HG02759 (cell line): Measurements from ENCODE around the gene ZNF41.
"Not testable (repeated sequence)": the region's sequence is repeated elsewhere in the genome, so short reads cannot be mapped to it uniquely, and the experiment has no call there.

Source experiments
- ATAC-seq: cut with Tn5 transposase; IDR thresholded peaks from one replicate; pipeline ENCODE4 v1.9.1; 2021; ENCODE audit warnings: mild to moderate bottlenecking, moderate library complexity; ENCODE audit not compliant: unreplicated experiment

Gene ZNF41

DNA sequence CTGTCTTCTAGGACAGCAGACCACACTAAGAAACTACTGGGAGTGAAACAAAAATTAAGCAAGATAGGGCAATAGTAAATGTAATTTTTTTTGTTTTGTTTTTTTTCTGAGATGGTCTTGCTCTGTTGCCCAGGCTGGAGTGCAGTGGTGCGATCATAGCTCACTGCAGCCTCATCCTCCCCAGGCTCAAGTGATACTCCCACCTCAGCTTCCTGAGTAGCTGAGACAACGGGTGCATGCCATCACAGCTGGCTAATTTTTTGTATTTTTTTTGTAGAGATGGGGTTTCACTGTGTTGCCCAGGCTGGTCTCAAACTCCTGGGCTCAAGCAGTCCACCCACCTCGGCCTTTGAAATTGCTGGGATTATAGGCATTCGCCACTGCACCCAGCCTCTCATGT is 9.1 kb upstream of the ZNF41 start:
- ATAC-seq, result not testable (repeated sequence)

GRCh38 chrX:47489507-47490275 is 6.7 kb upstream of the ZNF41 start:
- no peak for ATAC-seq

GRCh38 chrX:47484885-47485284 is 1.9 kb upstream of the ZNF41 start:
- no peak for ATAC-seq

DNA sequence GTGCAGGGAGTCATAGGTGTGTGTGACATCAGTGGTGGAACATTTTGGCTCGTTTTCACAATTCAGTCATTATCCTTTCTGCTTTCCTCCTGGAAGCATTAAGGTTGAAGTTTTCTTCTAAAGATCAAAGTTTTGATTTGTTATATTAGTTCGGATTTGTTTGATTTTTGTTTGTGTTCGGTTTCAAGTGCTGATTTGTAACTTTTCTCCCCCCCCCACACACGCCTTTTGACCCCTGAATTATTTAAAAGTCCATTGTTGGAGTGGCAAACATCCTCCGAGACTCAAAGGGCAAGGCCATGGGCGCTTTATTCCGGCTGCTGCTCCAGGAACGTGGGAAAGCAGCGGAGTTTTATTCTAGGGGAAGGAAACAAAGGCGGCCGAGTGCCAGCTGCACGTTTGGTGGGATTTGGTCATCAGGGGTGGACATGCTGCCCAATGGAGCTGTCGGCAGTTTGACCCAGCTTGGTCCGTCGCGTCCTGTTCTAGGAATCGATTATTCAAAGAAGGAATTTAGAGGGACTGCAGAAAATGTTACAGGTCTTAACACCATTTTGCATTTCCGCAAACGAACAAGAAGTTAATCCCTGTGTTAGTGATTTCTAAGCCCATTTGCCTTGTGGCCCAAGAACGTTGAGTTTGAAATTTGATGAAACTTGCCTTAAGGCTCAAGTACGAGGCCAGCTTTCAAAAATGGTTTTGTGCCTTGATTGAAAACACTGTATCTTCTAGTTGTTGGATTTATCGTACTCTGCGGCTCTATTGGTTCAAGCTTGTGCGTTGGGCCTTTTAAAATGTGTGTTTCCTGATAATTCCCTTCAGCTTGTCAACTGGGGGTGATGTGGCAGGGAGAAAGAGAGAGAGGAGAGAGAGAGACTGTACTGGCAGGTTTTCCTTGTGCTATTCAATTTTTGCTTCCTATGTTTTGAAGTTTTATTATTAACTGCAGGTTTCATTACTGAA is 565 bp upstream of the ZNF41 start:
- ATAC-seq, result no peak

DNA sequence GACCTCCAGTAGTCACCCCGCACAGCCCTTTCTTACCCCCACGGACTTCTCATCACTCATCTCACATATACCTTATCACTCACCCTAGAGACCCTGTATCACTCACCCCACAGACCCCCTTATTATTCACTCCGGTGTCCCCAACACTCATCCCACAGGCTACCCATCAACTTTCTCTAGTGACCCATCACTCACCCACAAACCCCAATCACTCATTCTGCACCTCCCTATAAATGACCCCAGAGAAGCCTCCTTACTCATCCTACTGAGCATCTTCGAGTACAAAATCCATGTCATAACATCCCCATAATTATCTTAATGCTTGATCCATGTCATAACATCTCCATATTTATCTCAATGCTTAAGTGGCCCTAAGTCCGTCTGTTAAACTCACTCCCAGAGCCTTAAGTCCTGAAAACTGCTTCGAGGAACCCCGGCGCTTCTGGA is 934 bp downstream of the ZNF41 start:
- ATAC-seq, result peak; percentile 16

DNA sequence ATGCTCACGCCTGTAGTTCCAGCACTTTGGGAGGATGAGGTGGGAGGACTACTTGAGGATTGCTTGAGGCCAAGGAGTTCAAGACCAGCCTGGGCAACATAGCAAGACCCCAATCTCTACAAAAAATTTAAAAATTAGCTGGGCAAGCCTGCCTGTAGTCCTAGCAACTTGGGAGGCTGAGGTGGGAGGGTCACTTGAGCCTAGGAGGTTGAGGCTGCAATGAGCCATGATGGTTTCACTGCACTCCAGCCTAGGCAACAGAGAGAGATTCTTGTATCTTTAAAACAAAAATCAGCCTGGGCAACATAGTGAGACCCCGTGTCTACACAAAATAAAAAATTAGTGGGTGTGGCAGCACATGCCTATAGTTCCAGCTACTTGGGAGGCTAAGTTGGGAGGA is 1.9 kb downstream of the ZNF41 start:
- ATAC-seq, result no peak

DNA sequence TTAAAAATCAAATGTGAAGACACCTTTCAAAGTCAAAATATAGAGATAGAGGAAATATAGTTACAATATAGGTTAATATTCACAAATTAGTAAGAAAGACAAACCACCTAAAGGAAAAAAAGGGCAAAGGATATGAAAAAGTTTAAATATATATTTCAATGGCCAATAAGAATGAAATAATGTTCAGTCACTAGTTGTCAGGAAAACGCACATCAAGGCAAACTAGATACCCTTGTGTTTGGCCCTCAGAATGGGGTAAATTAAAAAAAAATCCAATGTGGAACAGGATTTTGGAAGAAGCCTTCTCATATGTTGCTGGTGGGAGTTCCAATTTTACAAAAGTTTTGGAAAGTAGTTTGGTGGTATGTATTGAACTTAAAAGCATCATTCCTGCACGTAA is 2.4 kb downstream of the ZNF41 start:
- no peak for ATAC-seq

DNA sequence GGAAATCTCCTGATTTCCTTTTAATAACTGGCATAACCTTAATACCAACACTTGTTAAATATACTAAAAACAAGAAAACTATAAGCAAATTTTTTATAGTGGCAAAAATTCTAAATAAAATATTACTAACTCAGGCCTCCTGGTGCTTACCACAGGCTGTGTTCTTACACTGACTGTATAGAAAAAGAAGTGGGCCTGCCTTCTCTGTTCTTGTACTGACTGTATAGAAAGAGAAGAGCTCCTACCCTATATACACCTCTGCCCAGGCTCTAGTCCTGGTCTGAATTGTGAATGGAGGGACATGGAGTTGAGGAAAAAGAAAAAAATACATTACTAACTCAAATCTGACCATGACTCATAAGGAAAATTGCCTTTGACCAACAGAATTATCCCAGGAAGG is 7.5 kb downstream of the ZNF41 start:
- no peak for ATAC-seq

DNA sequence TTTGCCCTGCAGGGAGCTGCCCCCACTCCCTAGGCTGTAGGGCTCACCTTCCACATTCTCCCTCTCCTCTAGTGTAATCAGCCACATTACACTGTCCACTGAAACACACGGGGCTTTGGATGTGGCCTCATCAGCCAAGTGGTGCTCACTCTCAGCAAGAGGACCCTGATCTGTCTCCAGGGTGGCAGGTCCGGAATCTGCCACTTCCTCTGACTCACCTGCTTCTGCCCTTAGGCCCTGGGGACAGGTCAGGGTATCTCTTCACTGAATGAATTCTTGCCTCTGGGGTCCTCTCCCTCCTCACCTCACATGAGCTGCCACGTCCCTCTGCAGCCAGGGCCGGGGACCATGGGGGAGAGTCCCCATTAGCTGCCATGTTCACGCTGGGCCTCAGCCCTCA is 15.9 kb downstream of the ZNF41 start:
- no peak for ATAC-seq

- ATAC-seq, result no peak
Observed at GRCh38 chrX:47460561-47460960, 22.5 kb downstream of the ZNF41 start.

DNA sequence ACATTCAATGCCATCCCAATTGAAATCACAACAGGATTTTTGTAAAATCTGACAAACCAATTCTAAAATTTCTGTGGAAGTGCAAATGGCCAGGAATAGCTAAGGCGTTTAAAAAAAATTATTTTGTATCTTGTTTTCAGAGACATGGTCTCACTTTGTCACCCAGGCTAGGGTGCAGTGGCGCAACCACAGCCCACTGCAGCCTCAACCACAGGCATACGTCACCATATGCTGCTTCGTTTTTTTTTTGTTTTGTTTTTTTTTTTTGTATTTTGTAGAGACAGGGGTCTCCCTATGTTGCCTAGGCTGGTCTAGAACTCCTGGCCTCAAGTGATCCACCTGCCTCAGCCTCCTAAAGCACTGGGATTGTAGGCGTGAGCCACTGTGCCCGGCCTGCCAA is 24.5 kb downstream of the ZNF41 start:
- ATAC-seq, result no peak

- ATAC-seq, result no peak
Observed at GRCh38 chrX:47456080-47456479, 26.9 kb downstream of the ZNF41 start.

GRCh38 chrX:47452112-47452511 is 30.9 kb downstream of the ZNF41 start:
- no peak for ATAC-seq

DNA sequence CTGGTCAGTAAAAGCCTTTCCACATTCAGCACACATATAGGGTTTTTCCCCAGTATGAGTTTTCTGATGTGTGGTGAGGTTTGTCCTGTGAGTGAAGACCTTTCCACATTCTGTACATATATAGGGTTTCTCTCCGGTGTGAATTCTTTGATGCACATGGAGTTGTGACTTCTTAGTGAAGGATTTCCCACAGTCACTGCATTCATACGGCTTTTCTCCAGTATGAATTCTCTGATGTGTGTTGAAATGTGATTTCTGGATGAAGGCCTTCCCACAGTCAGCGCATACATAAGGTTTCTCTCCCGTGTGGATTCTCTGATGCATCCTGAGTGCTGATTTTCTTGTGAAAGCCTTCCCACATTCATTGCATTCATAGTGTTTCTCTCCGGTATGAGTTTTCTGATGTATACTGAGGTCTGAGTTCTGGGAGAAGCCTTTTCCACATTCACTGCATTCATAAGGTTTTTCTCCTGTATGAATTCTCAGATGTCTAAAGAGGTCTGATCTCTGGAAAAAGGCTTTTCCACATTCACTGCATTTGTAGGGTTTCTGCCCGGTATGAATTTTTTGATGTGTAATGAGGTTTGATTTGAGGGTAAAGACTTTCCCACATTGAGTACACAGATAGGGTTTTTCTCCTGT is 34.7 kb downstream of the ZNF41 start:
- ATAC-seq, result no peak

DNA sequence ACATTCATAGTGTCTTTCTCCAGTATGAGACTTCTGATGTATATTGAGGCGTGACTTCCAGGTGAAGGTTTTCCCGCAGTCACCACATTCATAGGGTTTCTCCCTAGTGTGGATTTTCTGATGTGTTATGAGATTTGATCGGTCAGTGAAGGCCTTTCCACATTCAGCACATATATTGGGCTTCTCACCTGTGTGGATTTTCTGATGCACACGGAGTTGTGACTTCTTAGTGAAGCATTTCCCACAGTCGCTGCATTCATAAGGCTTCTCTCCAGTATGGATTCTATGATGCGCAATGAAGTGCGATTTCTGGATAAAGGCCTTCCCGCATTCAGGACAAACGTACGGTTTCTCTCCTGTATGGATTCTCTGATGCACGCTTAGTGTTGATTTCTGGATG is 35.4 kb downstream of the ZNF41 start:
- no peak for ATAC-seq

DNA sequence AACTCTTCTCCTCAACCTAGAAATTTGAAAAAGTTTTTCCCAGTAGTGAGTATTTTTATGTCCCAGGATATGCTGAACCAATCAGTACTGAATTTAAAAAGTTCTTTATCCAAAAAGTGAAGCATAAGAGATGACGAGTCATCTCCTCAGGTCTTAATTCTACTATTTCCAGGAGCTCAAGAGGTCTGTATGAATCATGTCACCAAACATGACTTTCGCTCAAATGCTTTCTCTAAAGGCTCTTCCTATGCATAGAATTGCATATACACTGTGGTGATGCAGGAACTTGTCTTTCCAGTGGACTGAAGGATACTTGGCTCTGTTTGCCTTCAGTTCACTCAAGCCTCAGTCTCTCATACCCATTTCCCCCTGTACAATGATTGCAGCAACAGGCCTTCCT is 36.1 kb downstream of the ZNF41 start:
- ATAC-seq, result no peak

DNA sequence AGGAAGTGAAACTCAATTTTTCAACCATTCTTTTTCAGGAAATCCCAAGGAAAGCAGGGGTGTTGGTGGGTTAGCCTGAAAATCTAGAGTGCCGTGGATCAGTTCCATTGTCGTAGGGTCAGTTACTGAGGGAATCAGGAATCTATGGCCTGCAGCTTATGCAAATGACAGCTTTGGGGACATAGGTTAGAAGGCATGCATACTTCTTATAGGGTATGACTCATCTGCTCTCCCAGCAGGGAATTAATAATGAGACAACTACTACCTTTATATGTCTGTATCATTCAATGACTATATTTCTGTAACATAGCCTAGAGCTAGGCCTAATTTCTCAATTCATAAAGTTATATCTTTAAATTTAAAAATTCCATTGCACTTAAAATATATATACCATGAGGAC is 36.6 kb downstream of the ZNF41 start:
- no peak for ATAC-seq

GRCh38 chrX:47430925-47431324 is 52.1 kb downstream of the ZNF41 start:
- no peak for ATAC-seq

- no peak for ATAC-seq
Observed at GRCh38 chrX:47422444-47422843, 60.6 kb downstream of the ZNF41 start.

DNA sequence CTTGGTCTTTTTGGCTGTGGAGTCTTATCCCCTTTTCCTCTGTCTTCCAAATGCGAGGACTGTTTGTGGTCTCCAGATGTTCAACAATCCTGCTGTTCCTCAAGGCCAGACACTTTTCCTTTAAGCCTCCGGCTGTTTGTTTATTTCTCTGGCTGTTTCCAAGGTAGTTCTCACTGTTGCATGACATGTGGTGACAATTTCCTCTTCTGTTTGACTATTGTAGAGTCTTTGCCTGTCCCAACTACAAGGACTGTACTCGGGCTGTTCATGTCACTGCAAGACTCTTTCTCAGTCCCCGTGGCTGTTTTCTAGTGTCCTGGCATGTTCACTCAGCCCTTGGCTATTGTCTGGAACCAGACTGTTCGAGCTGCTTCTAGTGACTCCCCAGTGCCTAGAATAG is 62.1 kb downstream of the ZNF41 start:
- ATAC-seq, result no peak

- no peak for ATAC-seq
Observed at GRCh38 chrX:47420265-47420664, 62.8 kb downstream of the ZNF41 start.
